Stimulated activated CD8-positive, alpha-beta memory T cell treated with anti-CD3 and anti-CD28 coated beads, Interleukin-15, amount 100 ng/mL, for 4 hours (primary cell): Measurements from ENCODE around the gene FHAD1.

ENCODE experiments used
- DNase-seq, 2 donors: peaks; one replicate each; pipeline ENCODE4 v3.0.0-alpha.2; 2020; ENCODE audit warnings: low read depth in 2 of 2

The FHAD1 gene

GRCh38 chr1:15435239-15436077 is 188.4 kb downstream of the FHAD1 start:
- DNase-seq = no peak

GRCh38 chr1:15436881-15437442 is 189.9 kb downstream of the FHAD1 start:
- no peak for DNase-seq

GRCh38 chr1:15439325-15439724 is 192.3 kb downstream of the FHAD1 start:
- no peak for DNase-seq

GRCh38 chr1:15440357-15440756 is 193.3 kb downstream of the FHAD1 start:
- DNase-seq = no peak

GRCh38 chr1:15441247-15441646 is 194.2 kb downstream of the FHAD1 start:
- DNase-seq = no peak

GRCh38 chr1:15442119-15442518 is 195.1 kb downstream of the FHAD1 start:
- DNase-seq = no peak

- DNase-seq = no peak
Measured at GRCh38 chr1:15442759-15443158, 195.7 kb downstream of the FHAD1 start.

GRCh38 chr1:15443281-15443680 is 196.3 kb downstream of the FHAD1 start:
- no peak for DNase-seq

- DNase-seq = no peak
Measured at GRCh38 chr1:15444468-15445389, 197.7 kb downstream of the FHAD1 start.

- DNase-seq = no peak
Measured at GRCh38 chr1:15445390-15446122, 198.5 kb downstream of the FHAD1 start.

- no peak for DNase-seq
Measured at GRCh38 chr1:15446212-15446611, 199.2 kb downstream of the FHAD1 start.
